Measurements from ENCODE around the gene SLC6A3.
"Not testable (repeated sequence)": the region's sequence is repeated elsewhere in the genome, so short reads cannot be mapped to it uniquely, and the experiment has no call there.

SLC6A3 gene

GRCh38 chr5:1376981-1377380, 68.3 kb downstream of the SLC6A3 start:
- TF ChIP-seq ELF4 (IDR thresholded peaks at IDR 0.05) (no peak), BHLHE40 (IDR thresholded peaks at IDR 0.05; ENCODE audit: borderline replicate concordance) (no peak)
- ChIA-PET POLR2A (no interaction called here), CTCF (no interaction called here)
- DNase-seq (ENCODE audit: extremely low spot score): no peak

GRCh38 chr5:1375871-1376810, 69.1 kb downstream of the SLC6A3 start:
- CTCF ChIA-PET: no interaction called here

GRCh38 chr5:1374679-1375055, 70.6 kb downstream of the SLC6A3 start:
- TF ChIP-seq FOXM1 (IDR thresholded peaks at IDR 0.05; ENCODE audit: borderline replicate concordance): no peak
- TF ChIP-seq BHLHE40 (IDR thresholded peaks at IDR 0.05; ENCODE audit: borderline replicate concordance): no peak
- TF ChIP-seq ELF4 (IDR thresholded peaks at IDR 0.05): no peak
- no peak for TF ChIP-seq TARDBP (IDR thresholded peaks at IDR 0.05)
- ChIA-PET CTCF (no interaction called here), POLR2A (no interaction called here)
- no peak for DNase-seq (ENCODE audit: extremely low spot score)

More at GRCh38 chr5:1375871-1376810, 69.1 kb downstream of the SLC6A3 start:
- no peak for DNase-seq (ENCODE audit: extremely low spot score)
- TF ChIP-seq CTBP1 (IDR thresholded peaks at IDR 0.05; ENCODE audit: borderline replicate concordance) (no peak), ZNF384 (IDR thresholded peaks at IDR 0.05) (no peak), FOXK2 (IDR thresholded peaks at IDR 0.05) (no peak), FOXM1 (IDR thresholded peaks at IDR 0.05; ENCODE audit: borderline replicate concordance) (no peak), FOXA1 (IDR thresholded peaks at IDR 0.05) (no peak), HDGF (IDR thresholded peaks at IDR 0.05; ENCODE audit: borderline replicate concordance) (no peak), ARNT (IDR thresholded peaks at IDR 0.05) (no peak), TARDBP (IDR thresholded peaks at IDR 0.05) (no peak), L3MBTL2 (conservative IDR thresholded peaks at IDR 0.05) (no peak), SP1 (IDR thresholded peaks at IDR 0.05) (no peak), LEF1 (IDR thresholded peaks at IDR 0.05; ENCODE audit: borderline replicate concordance) (no peak), BHLHE40 (IDR thresholded peaks at IDR 0.05; ENCODE audit: borderline replicate concordance) (no peak), NFRKB (IDR thresholded peaks at IDR 0.05) (no peak), ELF4 (IDR thresholded peaks at IDR 0.05) (no peak), SUZ12 (IDR thresholded peaks at IDR 0.05) (no peak)
- POLR2A ChIA-PET: no interaction called here

- DNase-seq (ENCODE audit: extremely low spot score): no peak
- CTCF ChIA-PET: interaction anchor here (0.6 kb wide), 1 partner anchor 11 kb away, joined by 3 read pairs; no protein-coding TSS in a partner anchor
- POLR2A ChIA-PET: no interaction called here
- TF ChIP-seq L3MBTL2 (conservative IDR thresholded peaks at IDR 0.05) (no peak), CTBP1 (IDR thresholded peaks at IDR 0.05; ENCODE audit: borderline replicate concordance) (no peak), PKNOX1 (IDR thresholded peaks at IDR 0.05) (no peak), FOXA1 (IDR thresholded peaks at IDR 0.05) (no peak), ARNT (IDR thresholded peaks at IDR 0.05) (no peak), SUZ12 (IDR thresholded peaks at IDR 0.05) (no peak), ELF4 (IDR thresholded peaks at IDR 0.05) (no peak), FOXM1 (IDR thresholded peaks at IDR 0.05; ENCODE audit: borderline replicate concordance) (no peak), HDGF (IDR thresholded peaks at IDR 0.05; ENCODE audit: borderline replicate concordance) (no peak)
Observed at GRCh38 chr5:1374030-1374678, 71.1 kb downstream of the SLC6A3 start.

GRCh38 chr5:1371972-1372342, 73.3 kb downstream of the SLC6A3 start:
- DNase-seq (ENCODE audit: extremely low spot score); POLR2A ChIA-PET: not testable (repeated sequence)
- CTCF ChIA-PET: interaction anchor here (1.3 kb wide), 1 partner anchor 8 kb away, joined by 5 read pairs; no protein-coding TSS in a partner anchor

GRCh38 chr5:1371218-1371971, 73.8 kb downstream of the SLC6A3 start:
- ChIA-PET CTCF (interaction anchor here (1.3 kb wide), 1 partner anchor 9 kb away, joined by 5 read pairs; no protein-coding TSS in a partner anchor), POLR2A (no interaction called here)
- DNase-seq (ENCODE audit: extremely low spot score): no peak
- no peak for TF ChIP-seq PKNOX1 (IDR thresholded peaks at IDR 0.05)
- TF ChIP-seq ZNF384 (IDR thresholded peaks at IDR 0.05): no peak
- TF ChIP-seq HDGF (IDR thresholded peaks at IDR 0.05; ENCODE audit: borderline replicate concordance): no peak
- TF ChIP-seq LEF1 (IDR thresholded peaks at IDR 0.05; ENCODE audit: borderline replicate concordance): no peak
- TF ChIP-seq CTBP1 (IDR thresholded peaks at IDR 0.05; ENCODE audit: borderline replicate concordance): no peak
- no peak for TF ChIP-seq SUZ12 (IDR thresholded peaks at IDR 0.05)
- no peak for TF ChIP-seq FOXM1 (IDR thresholded peaks at IDR 0.05; ENCODE audit: borderline replicate concordance)
- TF ChIP-seq ARNT (IDR thresholded peaks at IDR 0.05): no peak
- TF ChIP-seq L3MBTL2 (conservative IDR thresholded peaks at IDR 0.05): no peak
- TF ChIP-seq SP1 (IDR thresholded peaks at IDR 0.05): no peak
- no peak for TF ChIP-seq BHLHE40 (IDR thresholded peaks at IDR 0.05; ENCODE audit: borderline replicate concordance)
- TF ChIP-seq FOXK2 (IDR thresholded peaks at IDR 0.05): no peak
- TF ChIP-seq FOXA1 (IDR thresholded peaks at IDR 0.05): no peak
- TF ChIP-seq NFRKB (IDR thresholded peaks at IDR 0.05): no peak
- TF ChIP-seq ELF4 (IDR thresholded peaks at IDR 0.05): no peak

Data from HEK293T (cell line).